ENCODE results near the gene LRRC49. TPM values are rescaled to one million over a fixed set of nuclear protein-coding genes. Genes with fewer than 3 reads are reported as not detected.

The LRRC49 gene
- total RNA-seq, 1 experiment from 2014 or later = not detected

DNA sequence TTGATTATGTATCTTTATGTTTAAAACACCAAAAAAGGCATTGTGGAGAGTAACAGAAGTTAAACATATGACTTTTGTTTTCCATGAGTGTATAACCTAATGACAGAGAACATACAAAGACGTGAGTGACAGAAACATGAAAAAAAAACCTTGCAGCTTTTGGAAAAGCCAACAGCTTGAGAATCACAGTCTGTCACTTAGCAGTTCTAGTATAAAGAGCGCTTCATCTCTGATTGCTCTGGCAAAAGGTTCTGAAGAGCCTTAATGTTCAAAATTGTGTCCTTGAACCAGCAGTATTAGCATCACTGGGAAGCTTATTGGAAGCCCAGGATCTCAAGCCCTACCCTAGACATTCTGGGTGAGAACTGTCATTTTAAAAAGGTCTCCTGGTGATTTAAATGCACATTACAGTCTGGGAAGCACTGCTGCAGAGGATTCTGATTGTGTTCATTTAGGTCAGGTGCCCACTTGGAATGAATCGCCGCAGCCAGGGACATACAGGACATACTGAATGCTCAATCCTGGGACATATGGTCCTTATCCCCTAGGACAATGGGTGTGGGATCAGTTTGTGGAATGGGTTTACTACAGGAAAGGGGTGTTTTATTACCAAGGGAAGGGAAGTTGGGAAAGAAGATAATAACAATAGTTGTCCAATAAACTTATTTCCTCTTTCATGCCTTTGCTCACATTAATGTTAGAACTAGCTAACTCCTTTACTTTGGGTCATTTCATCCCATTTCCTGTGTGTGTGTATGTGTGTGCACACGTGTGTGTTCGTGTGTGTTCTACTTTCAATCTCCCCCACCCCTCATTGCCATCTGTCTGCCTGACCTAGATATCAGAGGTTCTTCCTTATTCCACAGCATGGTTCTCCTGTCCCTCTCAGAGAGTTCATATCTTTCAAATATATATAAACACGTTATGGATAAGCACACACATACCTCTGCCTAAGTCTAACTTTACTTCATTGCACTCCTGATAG, 55.0 kb downstream of the LRRC49 start:
- Histone ChIP-seq H3K27me3 (ENCODE audit: low read length) (no peaks in the 10 kb centered on the region), H2AFZ (ENCODE audit: low read length) (no peak overlapping the region), H3K9ac (ENCODE audit: low read length) (no peak overlapping the region), H3K9me2 (replicated peaks; ENCODE audit: insufficient read depth, low read length) (no peaks in the 10 kb centered on the region), H3K36me3 (ENCODE audit: insufficient read depth, low read length) (no peaks in the 10 kb centered on the region), H3K4me2 (ENCODE audit: low read depth, low read length, poor library complexity, severe bottlenecking) (no peak overlapping the region), H3K9me3 (ENCODE audit: low read length) (no peaks in the 10 kb centered on the region), H4K20me1 (ENCODE audit: insufficient read depth, low read depth, low read length) (no peaks in the 10 kb centered on the region), H3K4me3 (ENCODE audit: low read length) (no peak overlapping the region), H3K79me2 (ENCODE audit: low read length) (no peaks in the 10 kb centered on the region), H3K4me1 (ENCODE audit: low read length) (no peaks in the 10 kb centered on the region), H3K27ac (ENCODE audit: low read length) (no peak overlapping the region)
- no peak for DNase-seq

DNA sequence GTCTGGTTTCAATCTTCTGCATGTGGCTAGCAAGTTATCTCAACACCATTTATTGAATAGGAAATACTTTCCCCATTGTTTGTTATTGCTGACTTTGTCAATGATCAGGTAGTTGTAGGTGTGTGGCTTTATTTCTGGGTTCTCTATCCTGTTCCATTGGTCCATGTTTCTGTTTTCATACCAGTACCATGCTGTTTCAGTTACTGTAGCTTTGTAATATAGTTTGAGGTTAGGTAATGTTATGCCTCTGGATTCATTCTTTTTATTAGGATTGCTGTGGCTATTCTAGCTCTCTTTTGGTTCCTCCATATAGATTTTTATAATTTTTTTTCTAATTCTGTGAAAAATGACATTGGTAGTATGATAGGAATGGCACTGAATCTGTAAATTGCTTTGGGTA, 58.3 kb downstream of the LRRC49 start:
- Histone ChIP-seq H3K9me3 (ENCODE audit: low read length) (no peaks in the 10 kb centered on the region), H2AFZ (ENCODE audit: low read length) (no peak overlapping the region), H3K9me2 (replicated peaks; ENCODE audit: insufficient read depth, low read length) (no peaks in the 10 kb centered on the region), H4K20me1 (ENCODE audit: insufficient read depth, low read depth, low read length) (no peaks in the 10 kb centered on the region), H3K27ac (ENCODE audit: low read length) (no peak overlapping the region), H3K4me1 (ENCODE audit: low read length) (no peaks in the 10 kb centered on the region), H3K9ac (ENCODE audit: low read length) (no peak overlapping the region), H3K4me3 (ENCODE audit: low read length) (no peak overlapping the region), H3K79me2 (ENCODE audit: low read length) (no peaks in the 10 kb centered on the region), H3K27me3 (ENCODE audit: low read length) (no peaks in the 10 kb centered on the region), H3K36me3 (ENCODE audit: insufficient read depth, low read length) (no peaks in the 10 kb centered on the region), H3K4me2 (ENCODE audit: low read depth, low read length, poor library complexity, severe bottlenecking) (no peak overlapping the region)
- no peak for DNase-seq

DNA sequence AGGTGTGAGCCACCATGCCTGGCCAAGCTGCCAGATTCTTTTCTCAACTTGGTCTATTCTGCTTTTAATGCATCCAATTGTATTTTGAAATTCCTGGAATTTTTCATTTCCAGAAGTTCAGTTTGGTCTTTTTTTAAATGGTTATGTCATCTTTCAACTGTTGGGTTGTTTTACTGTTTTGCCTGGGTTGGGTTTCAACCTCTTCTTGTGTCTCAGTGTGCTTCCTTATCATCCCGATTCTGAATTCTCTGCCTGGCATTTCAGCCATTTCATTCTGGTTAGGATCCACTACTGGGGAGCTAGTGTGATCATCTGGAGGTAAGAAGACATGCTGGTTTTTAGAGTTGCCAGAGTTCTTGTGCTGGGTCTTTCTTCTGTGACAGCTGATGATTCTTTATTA, 61.5 kb downstream of the LRRC49 start:
- Histone ChIP-seq H3K27me3 (ENCODE audit: low read length) (no peaks in the 10 kb centered on the region), H3K4me3 (ENCODE audit: low read length) (no peak overlapping the region), H3K9me2 (replicated peaks; ENCODE audit: insufficient read depth, low read length) (no peaks in the 10 kb centered on the region), H3K9ac (ENCODE audit: low read length) (no peak overlapping the region), H3K9me3 (ENCODE audit: low read length) (no peaks in the 10 kb centered on the region), H3K36me3 (ENCODE audit: insufficient read depth, low read length) (no peaks in the 10 kb centered on the region), H3K27ac (ENCODE audit: low read length) (no peak overlapping the region), H3K4me2 (ENCODE audit: low read depth, low read length, poor library complexity, severe bottlenecking) (no peak overlapping the region), H3K4me1 (ENCODE audit: low read length) (no peaks in the 10 kb centered on the region), H3K79me2 (ENCODE audit: low read length) (no peaks in the 10 kb centered on the region), H2AFZ (ENCODE audit: low read length) (no peak overlapping the region), H4K20me1 (ENCODE audit: insufficient read depth, low read depth, low read length) (no peaks in the 10 kb centered on the region)
- no peak for DNase-seq

DNA sequence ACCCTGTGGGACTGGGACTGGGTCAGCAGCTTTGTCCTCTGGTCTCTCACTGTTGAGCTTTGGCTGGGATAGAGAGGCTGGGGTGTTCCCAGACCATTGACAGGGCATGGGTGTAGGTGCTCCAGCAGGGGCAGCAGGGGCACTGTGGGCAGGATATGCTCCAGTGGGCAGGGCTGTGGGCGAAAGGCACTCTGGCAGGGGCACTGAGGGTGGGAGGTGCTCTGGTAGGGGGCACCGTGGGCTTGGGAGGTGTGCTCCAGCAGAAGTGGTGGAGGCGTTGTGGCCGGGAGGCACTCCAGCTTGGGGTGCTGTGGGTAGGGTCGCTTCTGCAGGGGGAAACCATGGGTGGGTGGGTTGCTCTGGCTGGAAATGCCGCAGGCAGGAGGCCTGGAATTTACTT, 62.1 kb downstream of the LRRC49 start:
- no peak overlapping the region for H3K4me2 ChIP-seq (ENCODE audit: low read depth, low read length, poor library complexity, severe bottlenecking)
- no peaks in the 10 kb centered on the region for H3K79me2 ChIP-seq (ENCODE audit: low read length)
- no peaks in the 10 kb centered on the region for H3K4me1 ChIP-seq (ENCODE audit: low read length)
- no peak overlapping the region for H2AFZ ChIP-seq (ENCODE audit: low read length)
- H3K36me3 ChIP-seq (ENCODE audit: insufficient read depth, low read length) = no peaks in the 10 kb centered on the region
- H3K4me3 ChIP-seq (ENCODE audit: low read length) = no peak overlapping the region
- H3K9me3 ChIP-seq (ENCODE audit: low read length) = no peaks in the 10 kb centered on the region
- H3K27me3 ChIP-seq (ENCODE audit: low read length) = no peaks in the 10 kb centered on the region
- H3K9ac ChIP-seq (ENCODE audit: low read length) = no peak overlapping the region
- H3K27ac ChIP-seq (ENCODE audit: low read length) = no peak overlapping the region
- H4K20me1 ChIP-seq (ENCODE audit: insufficient read depth, low read depth, low read length) = no peaks in the 10 kb centered on the region
- H3K9me2 ChIP-seq (replicated peaks; ENCODE audit: insufficient read depth, low read length) = no peaks in the 10 kb centered on the region
- no peak for DNase-seq

DNA sequence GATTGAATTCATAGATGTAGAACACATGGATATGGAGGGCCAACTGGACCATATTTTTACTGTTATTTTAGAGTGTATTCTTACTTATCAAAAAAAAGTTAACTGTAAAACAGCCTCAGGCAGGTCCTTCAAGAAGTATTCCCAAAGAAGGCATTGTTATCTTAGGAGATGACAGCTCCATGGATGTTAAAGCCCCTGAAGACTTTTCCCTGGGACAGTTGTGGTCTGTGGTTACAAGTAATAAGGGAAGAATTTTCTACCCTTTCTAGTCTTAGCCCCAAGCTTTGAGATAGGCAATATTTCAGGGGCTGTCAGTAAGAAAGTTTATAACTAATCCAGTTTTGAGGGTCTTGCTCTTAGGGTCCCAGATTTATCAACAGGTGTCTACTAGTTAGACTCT, 62.5 kb downstream of the LRRC49 start:
- Histone ChIP-seq H3K9ac (ENCODE audit: low read length) (no peak overlapping the region), H3K27ac (ENCODE audit: low read length) (no peak overlapping the region), H3K4me1 (ENCODE audit: low read length) (no peaks in the 10 kb centered on the region), H3K36me3 (ENCODE audit: insufficient read depth, low read length) (no peaks in the 10 kb centered on the region), H3K9me3 (ENCODE audit: low read length) (no peaks in the 10 kb centered on the region), H3K4me3 (ENCODE audit: low read length) (no peak overlapping the region), H3K27me3 (ENCODE audit: low read length) (no peaks in the 10 kb centered on the region), H3K9me2 (replicated peaks; ENCODE audit: insufficient read depth, low read length) (no peaks in the 10 kb centered on the region), H3K79me2 (ENCODE audit: low read length) (no peaks in the 10 kb centered on the region), H4K20me1 (ENCODE audit: insufficient read depth, low read depth, low read length) (no peaks in the 10 kb centered on the region), H3K4me2 (ENCODE audit: low read depth, low read length, poor library complexity, severe bottlenecking) (no peak overlapping the region), H2AFZ (ENCODE audit: low read length) (no peak overlapping the region)
- no peak for DNase-seq

DNA sequence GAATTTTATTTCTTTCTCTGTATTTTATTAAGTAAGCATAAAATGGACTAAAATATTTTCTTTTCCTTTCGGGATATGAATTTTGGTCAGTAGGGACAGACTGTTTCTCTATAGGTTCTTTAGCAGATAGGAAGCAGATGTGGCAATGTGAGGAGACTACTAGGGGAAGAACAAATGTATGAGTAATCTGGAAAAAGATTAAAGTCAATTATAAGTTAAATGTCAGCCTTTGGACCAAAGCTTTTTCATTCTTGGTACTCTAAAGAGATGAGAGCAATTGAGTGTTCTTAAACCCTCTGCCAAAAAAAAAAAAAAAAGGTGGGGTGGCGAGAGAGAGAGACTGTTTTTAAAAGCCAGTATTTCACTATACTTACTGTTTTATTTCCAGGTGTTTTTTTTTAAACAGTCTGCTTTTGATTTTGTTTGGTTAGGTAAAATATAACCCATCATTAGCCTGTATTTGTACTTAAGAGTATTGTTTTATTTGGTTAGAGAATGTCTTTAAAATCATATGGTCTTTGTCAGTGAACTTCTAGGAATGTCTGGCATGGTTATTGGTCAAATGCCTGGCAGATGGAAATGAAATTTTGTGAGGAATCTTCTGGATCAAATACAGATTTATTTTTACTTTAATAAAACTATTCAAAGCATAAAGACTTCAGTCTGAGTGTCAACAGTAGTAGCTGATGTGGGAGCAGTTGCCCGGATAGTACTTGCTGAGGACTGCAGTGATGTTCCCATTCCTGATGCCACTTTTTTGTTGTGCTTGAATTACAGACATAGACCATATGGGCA, 63.8 kb downstream of the LRRC49 start:
- Histone ChIP-seq H3K9me3 (ENCODE audit: low read length) (no peaks in the 10 kb centered on the region), H3K9ac (ENCODE audit: low read length) (no peak overlapping the region), H2AFZ (ENCODE audit: low read length) (no peak overlapping the region), H4K20me1 (ENCODE audit: insufficient read depth, low read depth, low read length) (no peaks in the 10 kb centered on the region), H3K4me1 (ENCODE audit: low read length) (no peaks in the 10 kb centered on the region), H3K4me3 (ENCODE audit: low read length) (no peak overlapping the region), H3K9me2 (replicated peaks; ENCODE audit: insufficient read depth, low read length) (no peaks in the 10 kb centered on the region), H3K79me2 (ENCODE audit: low read length) (no peaks in the 10 kb centered on the region), H3K4me2 (ENCODE audit: low read depth, low read length, poor library complexity, severe bottlenecking) (no peak overlapping the region), H3K27me3 (ENCODE audit: low read length) (no peaks in the 10 kb centered on the region), H3K27ac (ENCODE audit: low read length) (no peak overlapping the region), H3K36me3 (ENCODE audit: insufficient read depth, low read length) (no peaks in the 10 kb centered on the region)
- DNase-seq = no peak

DNA sequence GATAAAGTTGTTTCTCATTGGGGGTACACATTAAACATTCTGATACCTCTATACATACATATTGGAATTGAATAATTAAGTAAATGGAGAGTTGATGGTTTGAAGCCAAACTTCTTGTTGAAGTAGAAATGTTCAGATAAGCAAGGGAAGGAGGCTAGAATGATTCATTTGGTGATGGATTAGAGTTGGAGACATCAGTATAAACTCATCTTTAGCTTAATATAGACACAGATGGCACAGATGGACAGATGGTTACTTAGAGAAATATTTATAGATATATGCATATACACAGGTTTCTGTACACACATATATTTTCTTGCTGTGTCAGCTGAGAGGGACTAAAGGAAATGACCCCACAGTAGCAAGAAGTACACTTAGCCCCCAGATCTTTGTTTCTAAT, 69.5 kb downstream of the LRRC49 start:
- Histone ChIP-seq H3K27me3 (ENCODE audit: low read length) (no peaks in the 10 kb centered on the region), H3K36me3 (ENCODE audit: insufficient read depth, low read length) (no peaks in the 10 kb centered on the region), H3K9me3 (ENCODE audit: low read length) (no peaks in the 10 kb centered on the region), H3K4me3 (ENCODE audit: low read length) (no peak overlapping the region), H3K79me2 (ENCODE audit: low read length) (no peaks in the 10 kb centered on the region), H3K9ac (ENCODE audit: low read length) (no peak overlapping the region), H4K20me1 (ENCODE audit: insufficient read depth, low read depth, low read length) (no peaks in the 10 kb centered on the region), H3K4me1 (ENCODE audit: low read length) (no peaks in the 10 kb centered on the region), H3K27ac (ENCODE audit: low read length) (no peak overlapping the region), H3K4me2 (ENCODE audit: low read depth, low read length, poor library complexity, severe bottlenecking) (no peak overlapping the region), H2AFZ (ENCODE audit: low read length) (no peak overlapping the region), H3K9me2 (replicated peaks; ENCODE audit: insufficient read depth, low read length) (no peaks in the 10 kb centered on the region)
- no peak for DNase-seq

- Histone ChIP-seq H3K9ac (ENCODE audit: low read length) (no peak overlapping the region), H3K79me2 (ENCODE audit: low read length) (no peaks in the 10 kb centered on the region), H3K4me3 (ENCODE audit: low read length) (no peak overlapping the region), H3K36me3 (ENCODE audit: insufficient read depth, low read length) (no peaks in the 10 kb centered on the region), H3K27me3 (ENCODE audit: low read length) (no peaks in the 10 kb centered on the region), H3K27ac (ENCODE audit: low read length) (no peak overlapping the region), H4K20me1 (ENCODE audit: insufficient read depth, low read depth, low read length) (no peaks in the 10 kb centered on the region), H3K9me3 (ENCODE audit: low read length) (no peaks in the 10 kb centered on the region), H3K4me1 (ENCODE audit: low read length) (no peaks in the 10 kb centered on the region), H3K9me2 (replicated peaks; ENCODE audit: insufficient read depth, low read length) (no peaks in the 10 kb centered on the region), H2AFZ (ENCODE audit: low read length) (no peak overlapping the region), H3K4me2 (ENCODE audit: low read depth, low read length, poor library complexity, severe bottlenecking) (no peak overlapping the region)
- DNase-seq = no peak
These were observed 70.6 kb downstream of the LRRC49 start for GRCh38 chr15:70963199-70963598.
